HCT116 (cell line): ENCODE measurements around the gene FADD. TPM values are rescaled to one million over a fixed set of nuclear protein-coding genes. Genes with fewer than 3 reads are reported as not detected.

ENCODE experiments used
- ATAC-seq: fragments of 200-7000 bp; cut with Tn5 transposase; 2 replicates; pipeline ENCODE4 v1.9.1; 2020; ENCODE audit warnings: mild to moderate bottlenecking, moderate library complexity
- BruUV-seq: library from RNA; stranded (reverse); fragments of 400-500 nt; replicated peaks from 2 replicates; lab custom pipeline; 2021; lab: Mats Ljungman, UMichigan
- CTCF ChIA-PET: fragments of 300-600 bp; sonication (Branson Sonifier 250); formaldehyde crosslinking; loops from one replicate; lab custom pipeline; 2021; ENCODE audit warnings: antibody characterized with exemption; lab: Charles Lee
- POLR2A ChIA-PET: fragments of 300-600, 350-600 bp; sonication (Branson Sonifier 250); formaldehyde crosslinking; loops from one replicate; lab custom pipeline; 2021; ENCODE audit warnings: antibody characterized with exemption; lab: Charles Lee
- RAD21 ChIA-PET, 2 experiments: fragments of 300-600 bp; sonication (Branson Sonifier 250); formaldehyde crosslinking; loops; one replicate each; lab custom pipeline; 2023; ENCODE audit warnings: low total read pairs in 2 of 2; ENCODE audit not compliant: uncharacterized antibody in 2 of 2, unreplicated experiment in 2 of 2, low non-redundant PET in 1 of 2; lab: Charles Lee
- DNase-seq: peaks from one replicate; pipeline ENCODE4 v3.0.0-alpha.2; 2010; ENCODE audit warnings: low read depth, low spot score
- H2AFZ ChIP-seq: fragments of 200-600 bp; shearing (Covaris generic), sonication (generic); 2 replicates; pipeline ENCODE4 v1.6.1; 2017; ENCODE audit warnings: low read depth, mixed run types, mixed read lengths, antibody characterized with exemption, low read length; ENCODE audit not compliant: poor library complexity, severe bottlenecking
- H3K27ac ChIP-seq: 2 replicates; pipeline ENCODE4 v1.5.1; 2012; ENCODE audit warnings: low read depth, low read length
- H3K27me3 ChIP-seq: fragments of 200-600 bp; sonication (generic); 2 replicates; pipeline ENCODE4 v1.6.1; 2016; ENCODE audit warnings: mixed run types, low read length, mixed read lengths; ENCODE audit not compliant: insufficient read depth
- H3K36me3 ChIP-seq, 2 experiments: fragments of 200-500 bp in 1 of 2; fragments of 200-600 bp in 1 of 2; sonication (Bioruptor generic) in 1 of 2; sonication (generic) in 1 of 2; 2 replicates each; pipeline versions ENCODE4 v1.5.1 to v1.6.1; 2014 to 2016; ENCODE audit warnings: low read length in 2 of 2, inconsistent platforms in 1 of 2, mixed read lengths in 1 of 2, mixed run types in 1 of 2; ENCODE audit not compliant: insufficient read depth in 2 of 2, control insufficient read depth in 1 of 2
- H3K4me1 ChIP-seq, 2 experiments: fragments of 200-600 bp in 1 of 2; sonication (generic) in 1 of 2; 2 replicates each; pipeline versions ENCODE4 v1.5.1 to v1.6.1; 2012 to 2017; ENCODE audit warnings: low read length in 2 of 2, inconsistent platforms in 1 of 2, mild to moderate bottlenecking in 1 of 2, mixed read lengths in 1 of 2, mixed run types in 1 of 2, moderate library complexity in 1 of 2; ENCODE audit not compliant: insufficient read depth in 2 of 2, control insufficient read depth in 1 of 2
- H3K4me2 ChIP-seq: fragments of 200-600 bp; sonication (generic); 2 replicates; pipeline ENCODE4 v1.6.1; 2017; ENCODE audit warnings: mixed run types, low read length, mixed read lengths
- H3K4me3 ChIP-seq, 2 experiments: fragments of 200-600 bp in 1 of 2; sonication (generic) in 1 of 2; replicated peaks in 1 of 2; 2 replicates each; pipeline ENCODE4 v1.5.1; 2011 to 2016; ENCODE audit warnings: low read length in 2 of 2, control low read depth in 1 of 2, low read depth in 1 of 2, mild to moderate bottlenecking in 1 of 2, mixed read lengths in 1 of 2, mixed run types in 1 of 2
- H3K79me2 ChIP-seq: fragments of 200-600 bp; sonication (generic); 2 replicates; pipeline ENCODE4 v1.6.1; 2017; ENCODE audit warnings: mild to moderate bottlenecking, mixed run types, low read length, moderate library complexity, mixed read lengths; ENCODE audit not compliant: insufficient read depth
- H3K9ac ChIP-seq: fragments of 200-600 bp; sonication (generic); 2 replicates; pipeline ENCODE4 v1.6.1; 2016; ENCODE audit warnings: low read length, mixed read lengths
- H3K9me2 ChIP-seq: fragments of 200-600 bp; sonication (generic), shearing (Covaris generic); 2 replicates; pipeline ENCODE4 v1.6.1; 2017; ENCODE audit warnings: mixed run types, mild to moderate bottlenecking, moderate library complexity; ENCODE audit not compliant: insufficient read depth
- H3K9me3 ChIP-seq, 2 experiments: fragments of 200-500 bp in 1 of 2; fragments of 200-600 bp in 1 of 2; sonication (Bioruptor generic) in 1 of 2; sonication (generic) in 1 of 2; 2 replicates each; pipeline ENCODE4 v1.6.1; 2014 to 2017; ENCODE audit warnings: low read length in 2 of 2, mixed read lengths in 2 of 2, inconsistent platforms in 1 of 2, low read depth in 1 of 2, mild to moderate bottlenecking in 1 of 2, mixed run types in 1 of 2, moderate library complexity in 1 of 2; ENCODE audit not compliant: control insufficient read depth in 1 of 2, insufficient read depth in 1 of 2
- H4K20me1 ChIP-seq: fragments of 200-600 bp; sonication (generic), shearing (Covaris generic); 2 replicates; pipeline ENCODE4 v1.6.1; 2017; ENCODE audit warnings: mixed run types, mild to moderate bottlenecking, moderate library complexity; ENCODE audit not compliant: insufficient read depth
- CBX3 ChIP-seq: IDR thresholded peaks from 2 replicates; pipeline ENCODE4 v1.6.1; 2012; ENCODE audit warnings: low read depth
- CTCF ChIP-seq, 3 experiments: fragments of 200-600 bp in 1 of 3; sonication (generic) in 1 of 3; IDR thresholded peaks in 2 of 3; conservative IDR thresholded peaks in 1 of 3; 2 replicates each; pipeline ENCODE4 v1.5.1; 2012 to 2017; ENCODE audit warnings: low read depth in 2 of 3, low read length in 2 of 3, antibody characterized with exemption in 1 of 3, borderline replicate concordance in 1 of 3, control low read depth in 1 of 3, mild to moderate bottlenecking in 1 of 3, mixed read lengths in 1 of 3, mixed run types in 1 of 3, moderate library complexity in 1 of 3; ENCODE audit not compliant: insufficient read depth in 1 of 3
- EZH2phosphoT487 ChIP-seq: fragments of 200-600 bp; IDR thresholded peaks from 2 replicates; pipeline ENCODE4 v1.6.1; 2018; ENCODE audit warnings: antibody characterized with exemption, borderline replicate concordance
- REST ChIP-seq: IDR thresholded peaks from 2 replicates; pipeline ENCODE4 v1.6.1; 2012; ENCODE audit warnings: low read depth
- SP1 ChIP-seq: IDR thresholded peaks from 2 replicates; pipeline ENCODE4 v1.6.1; 2012; ENCODE audit warnings: low read depth
- YY1 ChIP-seq: IDR thresholded peaks from 2 replicates; pipeline ENCODE4 v1.6.1; 2011; ENCODE audit warnings: low read length, low read depth, moderate library complexity, mild to moderate bottlenecking; ENCODE audit not compliant: insufficient replicate concordance; ENCODE audit errors: extremely low read depth
- intact Hi-C: fragments of 100-400 bp; cut with micrococcal nuclease; formaldehyde crosslinking; loops from 2 replicates; pipeline ENCODE4 v1.10.0; 2022
- total RNA-seq: library from RNA; stranded (reverse); gene quantifications from one replicate; pipeline ENCODE4 v1.2.1, GENCODE V29; 2021; ENCODE audit not compliant: unreplicated experiment
- TF ChIP-seq, protein P1 (sequence below): IDR thresholded peaks from 2 replicates; pipeline ENCODE4 v1.6.1; 2011; ENCODE audit warnings: mild to moderate bottlenecking, low read length, moderate library complexity; ENCODE audit not compliant: insufficient replicate concordance; ENCODE audit errors: extremely low read depth
- TF ChIP-seq, protein P2 (sequence below): IDR thresholded peaks from 2 replicates; pipeline ENCODE4 v1.6.1; 2012

The FADD gene
- total RNA-seq, 1 experiment from 2014 or later, result 26.7 TPM

DNA sequence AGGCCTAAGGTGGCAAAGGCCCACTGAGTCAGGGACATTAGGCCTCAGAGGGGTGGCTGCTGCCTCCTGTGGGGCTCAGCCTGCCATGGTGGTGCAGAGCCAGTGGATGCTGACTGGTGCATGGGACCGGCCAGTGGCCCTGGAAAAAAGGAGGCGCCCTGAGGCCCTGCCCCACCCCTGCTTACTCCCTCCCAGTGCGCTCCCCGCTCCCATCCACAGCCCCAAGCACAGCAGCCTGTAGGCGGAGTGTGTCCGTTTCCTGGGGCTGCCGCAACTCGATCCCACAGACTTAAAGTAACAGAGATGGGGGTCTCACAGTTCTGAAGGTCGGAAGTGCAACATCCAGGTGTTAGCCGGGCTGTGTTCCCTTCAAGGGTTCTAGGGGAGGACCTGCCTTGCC, 38.4 kb upstream of the FADD start (continued):
- TF ChIP-seq SP1 (no peak), EZH2phosphoT487 (no peak), CBX3 (no peak), YY1 (no peak)
- TF ChIP-seq, protein P1, sequence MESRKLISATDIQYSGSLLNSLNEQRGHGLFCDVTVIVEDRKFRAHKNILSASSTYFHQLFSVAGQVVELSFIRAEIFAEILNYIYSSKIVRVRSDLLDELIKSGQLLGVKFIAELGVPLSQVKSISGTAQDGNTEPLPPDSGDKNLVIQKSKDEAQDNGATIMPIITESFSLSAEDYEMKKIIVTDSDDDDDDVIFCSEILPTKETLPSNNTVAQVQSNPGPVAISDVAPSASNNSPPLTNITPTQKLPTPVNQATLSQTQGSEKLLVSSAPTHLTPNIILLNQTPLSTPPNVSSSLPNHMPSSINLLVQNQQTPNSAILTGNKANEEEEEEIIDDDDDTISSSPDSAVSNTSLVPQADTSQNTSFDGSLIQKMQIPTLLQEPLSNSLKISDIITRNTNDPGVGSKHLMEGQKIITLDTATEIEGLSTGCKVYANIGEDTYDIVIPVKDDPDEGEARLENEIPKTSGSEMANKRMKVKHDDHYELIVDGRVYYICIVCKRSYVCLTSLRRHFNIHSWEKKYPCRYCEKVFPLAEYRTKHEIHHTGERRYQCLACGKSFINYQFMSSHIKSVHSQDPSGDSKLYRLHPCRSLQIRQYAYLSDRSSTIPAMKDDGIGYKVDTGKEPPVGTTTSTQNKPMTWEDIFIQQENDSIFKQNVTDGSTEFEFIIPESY, result no peak

DNA sequence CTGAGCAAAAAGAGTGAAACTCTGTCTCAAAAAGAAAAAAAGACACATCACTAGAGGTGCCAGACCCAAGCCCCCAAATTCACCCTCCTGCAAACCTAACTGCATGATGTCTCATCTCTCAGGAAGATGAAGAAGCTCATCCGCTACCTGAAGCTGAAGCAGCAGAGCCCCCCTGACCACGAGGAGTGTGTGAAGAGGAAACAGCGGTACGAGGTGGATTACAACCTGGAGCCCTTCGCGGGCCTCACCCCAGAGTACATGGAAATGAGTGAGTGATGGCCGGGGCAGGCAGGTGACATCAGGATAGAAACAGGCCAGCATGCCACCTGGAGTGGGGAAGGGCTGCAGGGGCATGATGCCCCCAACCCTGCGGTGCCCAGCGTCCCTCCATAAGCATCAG, 36.0 kb upstream of the FADD start:
- Histone ChIP-seq H3K27me3 (no peaks in the 10 kb centered on the region), H4K20me1 (no peaks in the 10 kb centered on the region), H2AFZ (no peak overlapping the region), H3K4me3 (no peak overlapping the region), H3K36me3 (peaks cover 0 to 7% of the 10 kb centered on the region in 2 experiments; a peak in 1 of 4 replicates), H3K9me3 (no peaks in the 10 kb centered on the region), H3K4me1 (no peaks in the 10 kb centered on the region), H3K9ac (no peak overlapping the region), H3K79me2 (no peaks in the 10 kb centered on the region), H3K27ac (no peak overlapping the region), H3K4me2 (no peak overlapping the region), H3K9me2 (no peaks in the 10 kb centered on the region)
- intact Hi-C loops, result no loop called here
- POLR2A ChIA-PET, result no interaction called here
- CTCF ChIA-PET, result no interaction called here
- DNase-seq (no peak), ATAC-seq (no peak)
- RAD21 ChIA-PET, result interaction anchor here in 1 of 2 experiments (0.5 kb wide), 1 partner anchor 262 kb away, joined by 4 read pairs; no protein-coding TSS in a partner anchor
- TF ChIP-seq, protein P2, sequence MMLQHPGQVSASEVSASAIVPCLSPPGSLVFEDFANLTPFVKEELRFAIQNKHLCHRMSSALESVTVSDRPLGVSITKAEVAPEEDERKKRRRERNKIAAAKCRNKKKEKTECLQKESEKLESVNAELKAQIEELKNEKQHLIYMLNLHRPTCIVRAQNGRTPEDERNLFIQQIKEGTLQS, result no peak
- no peak for TF ChIP-seq CBX3
- no peak for TF ChIP-seq SP1
- TF ChIP-seq CTCF (IDR thresholded peaks at IDR 0.05 in 2 of 3, conservative IDR thresholded peaks at IDR 0.05 in 1 of 3; ENCODE audit: borderline replicate concordance in 1 of 3, insufficient read depth in 1 of 3, low read depth in 2 of 3, low read length in 2 of 3), result no peak
- no peak for TF ChIP-seq REST
- no TSS peak for BruUV-seq
